Measurements from ENCODE around the gene MPDZ. TPM values are rescaled to one million over a fixed set of nuclear protein-coding genes. Genes with fewer than 3 reads are reported as not detected.

The MPDZ gene
- total RNA-seq, 2 experiments from 2014 or later = not detected

- H3K27me3 Mint-ChIP-seq (ENCODE audit: low read depth) = peaks cover 15% of the 10 kb centered on the region
- no peaks in the 10 kb centered on the region for H3K4me1 Mint-ChIP-seq (ENCODE audit: low read depth)
- peaks cover 6% of the 10 kb centered on the region for H3K9me3 Mint-ChIP-seq (ENCODE audit: insufficient read depth)
- CTCF ChIA-PET = no interaction called here
- H3K27ac Mint-ChIP-seq = no peak overlapping the region
- H3K36me3 Mint-ChIP-seq (ENCODE audit: low read depth) = no peaks in the 10 kb centered on the region
- DNase-seq = no peak
- ATAC-seq = no peak
- POLR2A ChIA-PET = no interaction called here
- no peak overlapping the region for H3K4me3 Mint-ChIP-seq
Observed at GRCh38 chr9:13281356-13282016, 2.0 kb upstream of the MPDZ start.

GRCh38 chr9:13278368-13279246, 885 bp downstream of the MPDZ start:
- H3K27me3 Mint-ChIP-seq (ENCODE audit: low read depth) = peaks cover 15% of the 10 kb centered on the region
- ATAC-seq (no peak), DNase-seq (no peak)
- ChIA-PET CTCF (no interaction called here), POLR2A (no interaction called here)
- H3K27ac Mint-ChIP-seq = no peak overlapping the region
- no peak overlapping the region for H3K4me3 Mint-ChIP-seq
- no peaks in the 10 kb centered on the region for H3K4me1 Mint-ChIP-seq (ENCODE audit: low read depth)
- peaks cover 6% of the 10 kb centered on the region for H3K9me3 Mint-ChIP-seq (ENCODE audit: insufficient read depth)
- H3K36me3 Mint-ChIP-seq (ENCODE audit: low read depth) = no peaks in the 10 kb centered on the region

GRCh38 chr9:13278023-13278367, 1.5 kb downstream of the MPDZ start:
- CTCF ChIA-PET = no interaction called here
- POLR2A ChIA-PET = no interaction called here
- no peak overlapping the region for H3K4me3 Mint-ChIP-seq

GRCh38 chr9:13274886-13275641, 4.4 kb downstream of the MPDZ start:
- H3K9me3 Mint-ChIP-seq (ENCODE audit: insufficient read depth) = peaks cover 6% of the 10 kb centered on the region
- H3K27ac Mint-ChIP-seq = no peak overlapping the region

More at GRCh38 chr9:13278023-13278367, 1.5 kb downstream of the MPDZ start:
- no peaks in the 10 kb centered on the region for H3K36me3 Mint-ChIP-seq (ENCODE audit: low read depth)
- peaks cover 6% of the 10 kb centered on the region for H3K9me3 Mint-ChIP-seq (ENCODE audit: insufficient read depth)
- peaks cover 15% of the 10 kb centered on the region for H3K27me3 Mint-ChIP-seq (ENCODE audit: low read depth)
- no peak for ATAC-seq
- H3K27ac Mint-ChIP-seq = no peak overlapping the region
- no peaks in the 10 kb centered on the region for H3K4me1 Mint-ChIP-seq (ENCODE audit: low read depth)
- no peak for DNase-seq

GRCh38 chr9:13270734-13271133, 8.8 kb downstream of the MPDZ start:
- Mint-ChIP-seq H3K4me1 (ENCODE audit: low read depth) (no peaks in the 10 kb centered on the region), H3K9me3 (ENCODE audit: insufficient read depth) (no peaks in the 10 kb centered on the region), H3K36me3 (ENCODE audit: low read depth) (no peaks in the 10 kb centered on the region), H3K27me3 (ENCODE audit: low read depth) (no peaks in the 10 kb centered on the region), H3K4me3 (no peak overlapping the region), H3K27ac (no peak overlapping the region)
- CTCF ChIA-PET = no interaction called here
- POLR2A ChIA-PET = no interaction called here
- no peak for ATAC-seq
- no peak for DNase-seq

More at GRCh38 chr9:13274886-13275641, 4.4 kb downstream of the MPDZ start:
- no peak overlapping the region for H3K4me3 Mint-ChIP-seq
- CTCF ChIA-PET = no interaction called here
- DNase-seq (no peak), ATAC-seq (no peak)
- no peaks in the 10 kb centered on the region for H3K4me1 Mint-ChIP-seq (ENCODE audit: low read depth)
- H3K27me3 Mint-ChIP-seq (ENCODE audit: low read depth) = peaks cover 8% of the 10 kb centered on the region
- H3K36me3 Mint-ChIP-seq (ENCODE audit: low read depth) = no peaks in the 10 kb centered on the region
- POLR2A ChIA-PET = no interaction called here

- Mint-ChIP-seq H3K27ac (no peak overlapping the region), H3K4me3 (no peak overlapping the region), H3K36me3 (ENCODE audit: low read depth) (no peaks in the 10 kb centered on the region), H3K27me3 (ENCODE audit: low read depth) (no peaks in the 10 kb centered on the region), H3K9me3 (ENCODE audit: insufficient read depth) (no peaks in the 10 kb centered on the region), H3K4me1 (ENCODE audit: low read depth) (no peaks in the 10 kb centered on the region)
- DNase-seq (no peak), ATAC-seq (no peak)
- POLR2A ChIA-PET = no interaction called here
- CTCF ChIA-PET = no interaction called here
Observed at GRCh38 chr9:13269589-13270452, 9.7 kb downstream of the MPDZ start.

GRCh38 chr9:13268469-13268868, 11.0 kb downstream of the MPDZ start:
- CTCF ChIA-PET = no interaction called here
- POLR2A ChIA-PET = no interaction called here
- Mint-ChIP-seq H3K4me3 (no peak overlapping the region), H3K36me3 (ENCODE audit: low read depth) (no peaks in the 10 kb centered on the region), H3K27me3 (ENCODE audit: low read depth) (no peaks in the 10 kb centered on the region), H3K27ac (no peak overlapping the region), H3K9me3 (ENCODE audit: insufficient read depth) (no peaks in the 10 kb centered on the region), H3K4me1 (ENCODE audit: low read depth) (no peaks in the 10 kb centered on the region)
- ATAC-seq = no peak
- no peak for DNase-seq

- CTCF ChIA-PET = no interaction called here
- POLR2A ChIA-PET = no interaction called here
- H3K9me3 Mint-ChIP-seq (ENCODE audit: insufficient read depth) = no peaks in the 10 kb centered on the region
- ATAC-seq (no peak), DNase-seq (no peak)
- no peaks in the 10 kb centered on the region for H3K27me3 Mint-ChIP-seq (ENCODE audit: low read depth)
- H3K4me3 Mint-ChIP-seq = no peak overlapping the region
- H3K4me1 Mint-ChIP-seq (ENCODE audit: low read depth) = no peaks in the 10 kb centered on the region
- no peaks in the 10 kb centered on the region for H3K36me3 Mint-ChIP-seq (ENCODE audit: low read depth)
- no peak overlapping the region for H3K27ac Mint-ChIP-seq
Observed at GRCh38 chr9:13267743-13268142, 11.7 kb downstream of the MPDZ start.

- no peaks in the 10 kb centered on the region for H3K9me3 Mint-ChIP-seq (ENCODE audit: insufficient read depth)
- ATAC-seq (no peak), DNase-seq (no peak)
- CTCF ChIA-PET = no interaction called here
- no peak overlapping the region for H3K27ac Mint-ChIP-seq
- POLR2A ChIA-PET = no interaction called here
- H3K27me3 Mint-ChIP-seq (ENCODE audit: low read depth) = no peaks in the 10 kb centered on the region
- H3K4me3 Mint-ChIP-seq = no peak overlapping the region
- H3K4me1 Mint-ChIP-seq (ENCODE audit: low read depth) = no peaks in the 10 kb centered on the region
- H3K36me3 Mint-ChIP-seq (ENCODE audit: low read depth) = no peaks in the 10 kb centered on the region
Observed at GRCh38 chr9:13266167-13266566, 13.3 kb downstream of the MPDZ start.

- DNase-seq (no peak), ATAC-seq (no peak)
- ChIA-PET POLR2A (no interaction called here), CTCF (no interaction called here)
- Mint-ChIP-seq H3K27me3 (ENCODE audit: low read depth) (no peaks in the 10 kb centered on the region), H3K9me3 (ENCODE audit: insufficient read depth) (no peaks in the 10 kb centered on the region), H3K36me3 (ENCODE audit: low read depth) (no peaks in the 10 kb centered on the region), H3K4me3 (no peak overlapping the region), H3K4me1 (ENCODE audit: low read depth) (no peaks in the 10 kb centered on the region), H3K27ac (no peak overlapping the region)
Observed at GRCh38 chr9:13264788-13265187, 14.7 kb downstream of the MPDZ start.

- Mint-ChIP-seq H3K36me3 (ENCODE audit: low read depth) (no peaks in the 10 kb centered on the region), H3K27ac (no peak overlapping the region), H3K4me1 (ENCODE audit: low read depth) (no peaks in the 10 kb centered on the region), H3K9me3 (ENCODE audit: insufficient read depth) (no peaks in the 10 kb centered on the region), H3K27me3 (ENCODE audit: low read depth) (no peaks in the 10 kb centered on the region), H3K4me3 (no peak overlapping the region)
- POLR2A ChIA-PET = no interaction called here
- DNase-seq (no peak), ATAC-seq (no peak)
- CTCF ChIA-PET = no interaction called here
Observed at GRCh38 chr9:13263511-13263910, 16.0 kb downstream of the MPDZ start.
